ENCODE measurements around the gene TACSTD2.
"Not testable (repeated sequence)": the region's sequence is repeated elsewhere in the genome, so short reads cannot be mapped to it uniquely, and the experiment has no call there.

TACSTD2 gene

GRCh38 chr1:58555393-58555792, 21.7 kb downstream of the TACSTD2 start:
- DNase-seq: no peak

GRCh38 chr1:58551186-58552140, 25.6 kb downstream of the TACSTD2 start:
- no peak for DNase-seq

- not testable (repeated sequence) for DNase-seq
Observed at GRCh38 chr1:58549291-58549690, 27.8 kb downstream of the TACSTD2 start.

GRCh38 chr1:58548371-58548770, 28.7 kb downstream of the TACSTD2 start:
- no peak for DNase-seq

- peak; percentile 90 for DNase-seq
Observed at GRCh38 chr1:58546520-58547308, 30.3 kb downstream of the TACSTD2 start, which contains the start of gene OMA1. Gene OMA1 (minus strand): TSS chr1:58546726. CDS start chr1:58539294, 7,432 bp downstream.

- DNase-seq: no peak
Observed at GRCh38 chr1:58545591-58546519, 31.2 kb downstream of the TACSTD2 start.

- DNase-seq: no peak
Observed at GRCh38 chr1:58543260-58543659, 33.8 kb downstream of the TACSTD2 start.

- no peak for DNase-seq
Observed at GRCh38 chr1:58539553-58539952, 37.5 kb downstream of the TACSTD2 start.

GRCh38 chr1:58538821-58539220, 38.2 kb downstream of the TACSTD2 start:
- DNase-seq: no peak

- not testable (repeated sequence) for DNase-seq
Observed at GRCh38 chr1:58531842-58532241, 45.2 kb downstream of the TACSTD2 start.

GRCh38 chr1:58529284-58529683, 47.8 kb downstream of the TACSTD2 start:
- no peak for DNase-seq

- DNase-seq: no peak
Observed at GRCh38 chr1:58528518-58528917, 48.5 kb downstream of the TACSTD2 start.

Measured in SHP77 treated with DMSO at 0.1 percent for 48 hours (cell line).